GM12864 (cell line): ENCODE measurements around the gene FAM174B.

ENCODE experiments used
- DNase-seq: peaks from one replicate; pipeline ENCODE4 v3.0.0-alpha.2; 2011; ENCODE audit warnings: low read depth
- H3K4me3 ChIP-seq: 2 replicates; pipeline ENCODE4 v1.5.1; 2011; ENCODE audit warnings: mild to moderate bottlenecking, low read depth, low read length, control low read depth
- CTCF ChIP-seq: IDR thresholded peaks from 2 replicates; pipeline ENCODE4 v1.5.1; 2011; ENCODE audit warnings: low read depth, mild to moderate bottlenecking, moderate library complexity, low read length, control low read depth, inconsistent platforms; ENCODE audit errors: missing control alignments

Gene FAM174B

GRCh38 chr15:92655178-92655995 lies at the start of gene FAM174B:
FAM174B (minus strand) TSS chr15:92655775.
- TF ChIP-seq CTCF = peak; percentile 28
- DNase-seq = no peak
- H3K4me3 ChIP-seq = peak within 1 kb of the TSS; percentile 77

- H3K4me3 ChIP-seq = no peak overlapping the region
- no peak for TF ChIP-seq CTCF
- DNase-seq = no peak
Observed at GRCh38 chr15:92696096-92696495, 40.5 kb upstream of the FAM174B start.

GRCh38 chr15:92693691-92694331 lies 38.2 kb upstream of the FAM174B start:
- no peak for DNase-seq
- peak; percentile 21 for TF ChIP-seq CTCF
- H3K4me3 ChIP-seq = no peak overlapping the region

GRCh38 chr15:92690395-92690794 lies 34.8 kb upstream of the FAM174B start:
- no peak for DNase-seq
- no peak for TF ChIP-seq CTCF
- H3K4me3 ChIP-seq = no peak overlapping the region

GRCh38 chr15:92687746-92688145 lies 32.2 kb upstream of the FAM174B start:
- H3K4me3 ChIP-seq = no peak overlapping the region
- DNase-seq = no peak
- no peak for TF ChIP-seq CTCF

- DNase-seq = no peak
- TF ChIP-seq CTCF = no peak
- H3K4me3 ChIP-seq = no peak overlapping the region
Observed at GRCh38 chr15:92687195-92687602, 31.6 kb upstream of the FAM174B start.
